Epithelial cell of alveolus of lung (primary cell): ENCODE measurements around the gene ABCB6. TPM values are rescaled to one million over a fixed set of nuclear protein-coding genes. Genes with fewer than 3 reads are reported as not detected.

Experiments used
- total RNA-seq: library from RNA; depleted of rRNA; stranded (reverse); fragments of >200 nt; gene quantifications from 2 replicates; pipeline ENCODE4 v1.2.1, GENCODE V29; 2015

ABCB6 gene
- 17.2 and 17.9 TPM in 2 replicates for total RNA-seq

DNA sequence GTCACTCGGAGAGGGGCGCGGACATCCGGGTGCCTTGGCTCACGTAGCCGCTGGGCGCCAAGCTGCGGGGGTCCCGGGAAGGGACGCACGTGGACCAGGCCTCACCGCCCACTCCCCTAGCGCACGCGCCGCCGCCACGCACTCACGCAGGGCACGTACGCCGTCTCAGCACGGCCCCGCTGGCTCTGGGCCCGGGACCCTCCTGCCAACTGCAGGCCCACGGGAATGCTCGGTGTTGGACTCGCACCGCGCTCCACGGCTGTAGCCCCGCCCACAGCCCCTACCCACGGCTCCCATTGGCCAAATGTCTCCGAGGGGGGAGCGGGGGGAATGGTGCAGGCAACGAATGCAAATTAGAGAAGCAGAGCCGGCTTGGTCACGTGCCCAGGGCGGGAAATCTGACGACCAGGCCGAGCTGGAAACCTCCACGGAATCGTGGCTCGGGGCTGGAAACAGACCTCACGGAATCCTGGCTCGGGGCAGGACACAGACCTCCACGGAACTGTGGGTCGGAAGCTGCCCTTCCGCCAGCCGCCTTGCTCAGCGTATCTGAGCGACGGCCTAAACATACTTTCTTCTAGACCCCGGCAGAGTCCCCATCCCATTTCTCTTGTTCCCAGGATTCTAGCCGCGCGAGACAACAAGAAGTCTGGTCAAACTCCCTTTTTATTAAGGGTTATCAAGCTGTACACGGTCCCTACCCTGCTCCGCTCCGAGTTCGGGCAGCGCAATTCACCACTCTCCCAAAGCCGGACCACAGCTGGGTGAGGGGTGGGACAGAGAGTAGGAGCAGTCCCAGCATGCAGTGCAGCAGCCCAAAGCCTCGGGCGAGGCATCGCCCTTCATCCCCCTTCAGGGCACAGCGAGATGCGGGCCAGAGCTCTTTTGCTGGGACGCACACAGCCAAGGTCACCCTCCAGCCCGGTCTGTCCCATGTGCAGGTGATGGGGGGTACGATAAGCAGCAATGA lies at the start of gene ABCB6:
Gene ABCB6, minus strand, starts transcription at position 227 of the 970 bp plus-strand sequence. CDS start 285 bp downstream, outside the sequence.

DNA sequence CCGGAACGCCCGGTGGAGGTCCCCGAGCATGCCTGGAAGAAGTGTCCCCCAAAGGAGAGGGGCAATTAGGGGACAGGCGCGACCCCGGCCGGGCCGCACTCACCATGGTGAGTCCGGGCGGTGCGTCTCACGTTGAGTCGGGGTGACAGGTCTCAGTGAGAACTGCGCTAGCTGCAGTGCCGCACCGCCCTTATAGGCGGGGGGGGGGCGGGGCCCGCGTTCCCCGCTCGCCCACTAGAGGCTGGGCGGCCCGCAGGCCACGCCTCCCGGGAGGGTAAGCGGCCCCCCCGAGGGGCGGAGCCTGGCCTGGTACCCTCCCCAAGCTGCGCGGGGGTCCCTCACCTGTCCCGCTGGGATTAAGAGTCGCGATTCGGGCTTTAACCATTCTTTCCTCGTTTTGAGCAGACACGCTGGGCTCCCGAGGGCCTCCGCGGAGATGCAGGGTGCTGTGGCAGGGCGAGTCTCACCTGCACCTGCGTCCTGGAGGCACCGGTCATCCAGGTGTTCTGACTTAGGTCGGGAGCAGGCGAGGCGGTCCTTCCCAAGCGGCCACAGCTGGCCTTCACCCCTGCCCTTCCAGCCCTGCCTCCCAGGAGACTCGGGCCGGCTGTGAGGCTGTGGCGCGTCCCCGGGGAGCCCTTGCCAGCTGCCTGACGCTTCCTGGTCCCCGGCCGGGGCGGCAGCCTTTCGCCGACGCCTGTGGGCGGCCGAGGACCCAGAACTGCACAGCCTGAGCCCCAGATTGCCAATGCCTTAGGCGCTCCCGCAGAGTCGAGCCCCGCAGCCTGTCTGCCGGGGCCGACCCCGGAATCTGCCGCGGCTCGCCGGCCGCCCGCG lies 35.2 kb upstream of the ABCB6 start, which contains the start of gene TUBA4A:
Gene TUBA4A, minus strand, starts transcription at position 166 of the 837 bp plus-strand sequence. Its CDS starts 60 bp downstream, at position 106.

DNA sequence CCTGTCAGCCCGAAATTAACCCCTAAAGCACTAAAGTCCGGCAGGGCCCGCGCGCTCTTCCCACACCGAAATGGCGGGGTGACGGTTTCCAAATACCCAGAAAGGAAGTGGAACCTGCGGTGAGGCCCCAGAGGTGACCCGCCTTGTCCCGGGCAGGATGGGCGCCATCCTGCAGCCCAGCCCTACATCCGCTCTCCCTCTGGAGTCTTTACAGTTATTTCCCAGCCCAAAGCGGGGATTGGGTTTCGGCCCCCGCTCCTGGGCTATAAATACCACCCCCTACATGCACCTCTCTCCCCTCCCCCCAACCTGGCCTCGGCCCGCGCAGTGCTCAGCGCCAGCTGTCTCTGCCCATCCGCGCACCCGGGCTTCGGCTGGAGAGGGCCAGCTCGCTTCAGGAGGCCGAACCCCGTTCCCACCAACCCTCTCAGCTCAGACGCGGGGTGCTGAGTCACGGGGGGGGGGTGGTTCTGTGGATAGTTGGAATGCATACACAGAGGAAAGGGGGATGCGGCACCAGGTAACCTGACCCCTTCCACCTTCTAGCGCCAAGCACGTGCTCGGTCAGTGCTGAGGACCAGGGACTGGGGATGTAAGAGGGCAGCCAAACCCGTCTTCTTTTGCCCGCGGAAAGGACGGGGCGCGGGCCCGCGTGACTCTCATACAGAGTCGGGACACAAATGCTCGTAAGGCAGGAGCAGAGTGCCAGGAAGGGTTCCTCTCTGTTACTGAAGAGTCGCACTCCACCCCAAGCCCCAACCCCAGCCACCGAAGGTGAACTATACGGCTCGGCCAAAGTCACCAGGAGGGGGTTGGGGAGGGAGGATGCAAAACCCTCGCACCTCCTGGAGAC lies 34.4 kb upstream of the ABCB6 start, which contains the start of gene TUBA4B:
Gene TUBA4B, plus strand, starts transcription at position 344 of the 853 bp plus-strand sequence. Its CDS starts 165 bp downstream, at position 509.

DNA sequence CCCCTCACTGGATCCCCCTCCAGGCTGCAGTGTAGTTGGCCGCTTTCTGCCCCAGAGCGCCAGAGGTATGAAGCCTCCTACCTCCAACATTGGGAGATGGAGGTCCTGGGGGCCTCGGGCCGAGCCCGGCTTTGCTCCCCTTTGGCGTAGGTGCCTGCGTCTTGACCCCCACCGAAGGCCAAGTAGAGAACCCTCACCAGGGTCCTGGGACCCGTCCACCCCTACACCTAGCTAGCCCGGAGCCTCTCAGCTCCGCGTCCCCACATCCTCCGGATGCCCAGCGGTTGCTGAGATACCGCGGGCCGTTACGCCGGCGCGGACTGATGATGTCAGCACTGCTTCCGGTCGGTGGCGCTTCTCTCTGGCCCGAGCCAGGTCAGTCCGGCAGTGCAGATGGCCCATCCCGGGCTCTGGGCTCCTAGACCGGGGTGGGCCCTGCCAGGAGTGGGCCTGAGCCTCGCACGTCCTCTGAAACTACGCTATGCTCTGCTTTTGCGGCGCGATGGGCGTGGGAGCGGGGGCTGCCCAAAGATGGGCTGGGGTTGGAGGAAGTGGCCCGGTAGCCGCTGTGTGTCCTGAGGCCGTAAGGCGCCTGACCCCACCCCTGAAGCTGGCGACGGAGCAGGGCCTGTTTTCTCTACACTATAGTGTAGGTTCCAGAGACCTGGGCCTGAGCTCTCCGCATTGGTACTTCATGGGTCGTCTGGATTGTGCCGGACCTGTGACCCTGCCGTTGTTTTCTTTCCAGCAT lies 26.6 kb upstream of the ABCB6 start, which contains the start of the genes GLB1L and STK16:
Gene GLB1L, minus strand, starts transcription at position 297 of the 751 bp plus-strand sequence. CDS start 1,871 bp downstream, outside the sequence.
Gene STK16, plus strand, starts transcription at position 332 of the 751 bp plus-strand sequence. CDS start 521 bp downstream, outside the sequence.

DNA sequence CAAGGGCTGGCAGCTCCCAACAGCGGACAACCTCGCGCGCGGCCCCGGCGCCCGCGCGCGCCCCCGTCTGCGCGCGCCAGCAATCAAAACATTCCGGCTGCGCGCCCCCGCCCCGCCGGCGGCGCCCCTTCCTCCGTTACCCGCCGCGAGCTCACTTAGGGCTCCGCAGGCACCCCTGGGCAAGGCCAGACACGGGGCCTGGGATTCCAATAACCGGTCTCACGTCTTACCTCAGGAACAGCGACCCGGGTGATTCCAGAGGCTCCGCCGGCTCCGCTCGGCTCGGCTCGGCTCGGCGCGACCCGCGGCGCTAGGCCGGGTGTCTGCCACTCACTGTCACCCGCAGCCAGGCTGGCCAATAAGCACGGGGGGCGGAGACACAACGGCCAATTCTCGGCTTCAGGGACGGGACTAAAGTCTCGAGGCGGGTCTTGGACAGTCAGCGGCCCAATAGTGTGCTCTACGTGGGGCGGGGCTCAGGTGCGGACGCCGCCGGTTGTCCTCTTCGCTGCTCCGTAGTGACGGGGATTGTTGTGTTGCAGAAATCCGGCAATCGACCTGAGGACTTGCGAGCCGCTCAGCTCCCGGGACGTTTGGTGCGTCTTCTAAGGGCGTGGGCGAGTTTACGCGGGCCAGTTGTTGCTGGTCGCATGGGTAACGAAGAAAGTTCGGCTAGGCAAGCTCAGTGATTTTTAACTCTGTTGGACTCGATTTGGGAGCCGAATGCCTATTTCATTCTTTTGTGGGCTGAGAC lies 10.7 kb upstream of the ABCB6 start, which contains the start of the genes ANKZF1 and ATG9A:
Gene ANKZF1, plus strand, starts transcription at position 502 of the 754 bp plus-strand sequence. CDS start 452 bp downstream, outside the sequence.
Gene ATG9A, minus strand, starts transcription at position 332 of the 754 bp plus-strand sequence. CDS start 1,612 bp downstream, outside the sequence.

DNA sequence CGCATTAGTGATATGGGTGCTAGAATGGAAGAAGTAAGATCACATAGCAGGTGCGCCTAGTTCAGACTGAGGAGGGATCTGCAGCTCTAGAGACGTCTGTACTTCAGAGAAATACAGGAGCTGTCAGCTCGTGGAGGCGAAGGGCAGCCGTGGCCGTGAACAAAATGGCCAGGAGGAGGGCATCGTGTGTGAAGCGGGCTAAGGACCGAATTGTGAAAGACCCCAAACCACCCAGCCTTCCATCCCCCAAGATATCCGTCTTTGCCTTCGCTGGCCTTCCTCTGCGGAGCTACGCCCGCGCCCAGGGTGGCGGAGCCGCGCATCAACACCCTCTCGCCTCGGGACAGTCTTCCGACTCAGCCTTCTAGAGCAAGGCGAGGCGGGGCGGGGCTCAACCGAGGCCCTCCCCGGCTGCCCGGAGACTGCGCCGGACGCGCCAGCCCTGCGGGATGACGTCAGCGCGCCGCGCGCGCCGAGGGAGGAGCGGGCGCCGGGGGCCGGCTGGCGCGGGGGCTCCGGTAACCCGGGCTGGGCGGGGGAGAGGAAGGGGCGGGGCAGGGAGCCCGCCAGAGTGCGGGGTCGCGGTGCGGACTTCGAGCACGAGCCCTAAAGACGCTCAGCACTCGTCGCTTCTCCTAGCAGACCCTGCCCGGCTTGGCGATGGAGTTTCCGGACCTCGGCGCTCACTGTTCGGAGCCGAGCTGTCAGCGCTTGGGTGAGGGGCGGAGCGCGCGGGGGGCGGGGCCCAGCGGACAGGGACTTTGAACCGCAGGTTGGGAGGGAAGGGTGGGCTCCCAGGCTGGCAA lies 12.2 kb downstream of the ABCB6 start, which contains the start of gene ZFAND2B:
Gene ZFAND2B, plus strand, starts transcription at position 455 of the 806 bp plus-strand sequence. Its CDS starts 206 bp downstream, at position 661.

DNA sequence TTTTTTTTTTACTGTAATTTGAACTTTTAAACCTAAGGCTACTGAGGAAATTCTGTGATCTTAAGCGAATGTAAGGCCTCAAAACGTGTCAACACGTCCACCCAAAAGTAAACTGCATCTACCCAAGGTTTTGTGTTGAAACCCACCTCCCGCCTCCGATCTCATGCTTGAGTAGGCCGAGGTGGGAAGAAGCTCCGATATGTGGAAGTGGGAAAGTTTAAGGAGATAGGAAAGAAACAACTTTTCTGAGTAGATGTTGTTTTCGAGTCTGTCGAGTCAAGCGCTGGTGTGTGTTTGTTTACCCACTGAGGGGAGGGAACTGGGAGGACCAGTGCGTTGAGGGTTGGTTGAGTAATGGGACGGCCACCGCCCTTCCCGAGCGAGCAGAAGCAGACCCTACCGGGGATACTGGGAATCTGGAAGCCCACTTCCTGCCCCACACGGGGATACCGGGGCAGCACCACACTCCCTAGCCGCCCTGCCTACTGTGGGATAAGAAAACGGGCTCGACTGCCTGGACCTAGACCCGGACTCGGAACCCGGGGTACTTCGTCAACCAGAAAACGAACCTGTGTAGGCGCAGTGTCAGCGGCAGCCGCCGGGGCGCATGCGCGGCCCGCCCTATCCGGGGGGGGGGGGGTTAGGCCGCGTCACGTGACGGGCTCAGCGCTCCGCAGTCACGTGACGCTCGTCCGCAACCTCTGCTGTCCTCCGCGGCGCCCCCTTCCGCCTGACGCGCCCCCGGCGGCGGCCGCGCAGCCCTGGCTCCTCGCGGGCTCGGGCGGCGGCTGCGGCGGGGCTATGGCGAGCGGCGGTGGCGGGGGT lies 41.0 kb downstream of the ABCB6 start, which contains the start of gene RETREG2:
Gene RETREG2, plus strand, starts transcription at position 724 of the 825 bp plus-strand sequence. Its CDS starts 78 bp downstream, at position 802.

DNA sequence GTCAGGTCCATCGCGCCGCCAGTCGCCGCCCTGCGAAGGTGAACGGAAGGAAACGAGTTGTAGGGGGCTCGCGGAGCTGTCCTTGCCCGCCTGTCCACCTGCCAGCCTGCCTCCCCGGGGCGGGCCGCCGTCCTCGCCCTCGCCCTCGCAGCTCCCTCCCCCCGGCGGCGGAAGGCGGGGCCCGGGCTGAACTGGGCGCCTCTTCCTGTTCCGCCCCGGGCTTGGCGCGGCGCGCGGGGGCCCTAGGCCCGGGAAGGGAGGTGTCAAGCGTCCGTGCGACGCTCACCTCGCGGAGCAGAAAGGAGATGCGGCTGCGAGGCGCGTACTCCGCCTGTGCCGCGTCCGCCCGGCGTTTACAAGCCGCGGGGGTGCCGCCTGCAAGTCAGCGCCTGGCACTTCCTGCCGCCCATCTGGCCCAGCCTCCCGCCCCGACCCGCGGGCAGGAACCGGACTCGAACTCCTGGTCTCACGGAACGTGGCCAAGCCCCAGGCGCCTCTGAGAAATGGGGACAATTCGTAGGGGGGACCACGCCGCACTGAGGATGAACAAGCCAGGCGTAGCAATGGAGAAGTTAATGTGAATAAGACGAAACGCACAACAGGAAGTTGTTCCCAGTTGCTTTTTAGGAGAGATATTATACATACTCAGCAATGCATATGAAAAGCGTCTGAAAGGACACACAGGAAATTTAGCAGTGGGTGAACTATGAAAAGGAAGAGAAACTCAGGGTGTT lies 41.8 kb downstream of the ABCB6 start, which contains the start of gene CNPPD1:
Gene CNPPD1, minus strand, starts transcription at position 108 of the 734 bp plus-strand sequence. Its CDS starts 97 bp downstream, at position 11.

DNA sequence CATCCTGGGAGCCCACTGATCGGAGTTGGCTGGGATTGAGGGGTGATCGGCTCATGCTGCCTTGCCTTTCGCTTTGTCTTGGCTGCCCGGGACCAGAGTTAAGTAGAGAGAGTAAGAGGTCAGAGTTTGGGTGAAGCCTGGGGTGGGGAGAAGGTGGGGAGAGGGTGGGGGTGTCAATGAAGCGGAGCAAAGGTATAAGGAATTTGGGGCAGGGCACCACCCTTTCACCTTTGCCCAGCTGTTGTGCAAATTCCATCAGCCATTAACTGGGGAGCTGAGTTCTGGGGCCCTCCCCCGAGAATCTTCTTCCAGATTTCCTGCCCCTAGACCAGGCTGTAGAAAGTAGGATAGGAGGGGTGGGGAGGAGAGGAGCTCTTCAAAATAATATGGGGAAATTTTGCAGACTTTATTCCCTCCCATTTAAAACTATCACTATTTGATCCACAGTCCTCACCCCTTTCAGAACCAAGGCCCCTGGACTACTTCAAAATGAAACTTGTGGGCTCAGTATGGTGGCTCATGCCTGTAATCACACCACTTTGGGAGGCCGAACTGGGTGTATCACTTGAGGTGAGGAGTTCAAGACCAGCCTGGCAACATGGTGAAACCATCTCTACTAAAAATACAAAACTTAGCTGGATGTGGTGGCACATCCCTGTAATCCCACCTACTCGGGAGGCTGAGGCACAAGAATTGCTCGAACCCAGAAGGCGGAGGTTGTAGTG lies 48.7 kb downstream of the ABCB6 start, which contains the start of gene SLC23A3:
Gene SLC23A3, minus strand, starts transcription at position 100 of the 725 bp plus-strand sequence. Its CDS starts 45 bp downstream, at position 55.

DNA sequence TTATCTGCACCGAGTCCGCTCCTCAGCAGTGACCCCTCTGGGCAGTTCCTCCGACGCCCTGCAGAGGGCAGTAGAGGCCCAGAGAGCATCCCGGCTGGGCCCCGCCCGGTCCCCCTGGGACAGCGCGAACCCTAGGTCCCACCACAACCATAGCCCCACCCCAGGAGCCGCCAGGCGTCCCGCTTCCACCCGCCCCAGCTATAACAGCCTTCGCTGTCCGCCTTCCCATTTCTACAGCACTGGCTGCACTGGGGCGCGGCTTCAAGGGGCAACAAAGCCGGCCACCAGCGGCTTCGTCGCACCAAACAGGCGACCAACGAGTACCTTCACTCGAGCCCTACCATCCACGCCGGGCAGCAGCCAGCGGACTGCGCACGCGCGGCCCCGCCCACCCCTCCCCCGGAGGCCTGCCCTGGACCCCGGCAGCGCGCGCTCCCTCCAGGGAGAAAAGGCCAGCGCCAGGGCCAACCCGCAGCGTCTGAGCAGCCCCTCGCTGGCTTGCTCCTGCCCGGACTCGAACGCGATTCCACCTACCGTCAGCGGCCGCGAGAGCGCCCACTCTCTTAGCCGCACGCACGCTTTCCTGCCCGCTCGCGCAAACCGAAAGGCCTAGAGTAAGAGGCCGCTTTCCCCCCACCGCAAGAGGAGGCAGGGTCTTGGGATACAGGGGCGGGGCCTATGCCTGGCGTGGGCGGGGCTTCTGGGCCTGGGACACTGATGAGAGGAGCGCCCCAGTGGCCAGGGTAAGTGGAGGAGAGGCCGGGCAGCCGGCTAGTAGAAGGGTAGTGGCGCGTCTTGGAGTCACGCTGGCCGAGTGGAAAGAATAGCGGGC lies 58.4 kb downstream of the ABCB6 start, which contains the start of gene NHEJ1:
Gene NHEJ1, minus strand, starts transcription at position 630 of the 832 bp plus-strand sequence. CDS start 2,453 bp downstream, outside the sequence.

